ENCODE measurements around the gene RPTN.
A peak's percentile ranks its signal among the peaks of the same experiment; 100 is the strongest.

The RPTN gene

GRCh38 chr1:152159144-152159543 is at the start of gene RPTN:
RPTN (minus strand) TSS chr1:152159228; CDS start chr1:152157889, 1,339 bp downstream.
- TF ChIP-seq ZFX (IDR thresholded peaks at IDR 0.05; ENCODE audit: borderline replicate concordance) (no peak), CTCF (IDR thresholded peaks at IDR 0.05) (no peak)

GRCh38 chr1:152198982-152199381 is 40.0 kb upstream of the RPTN start:
- H3K27ac ChIP-seq, result no peak overlapping the region
- TF ChIP-seq ZFX (IDR thresholded peaks at IDR 0.05; ENCODE audit: borderline replicate concordance) (no peak), CTCF (IDR thresholded peaks at IDR 0.05) (no peak)

More at GRCh38 chr1:152159144-152159543, at the start of gene RPTN:
- H3K27ac ChIP-seq, result no peak within 1 kb of the TSS

DNA sequence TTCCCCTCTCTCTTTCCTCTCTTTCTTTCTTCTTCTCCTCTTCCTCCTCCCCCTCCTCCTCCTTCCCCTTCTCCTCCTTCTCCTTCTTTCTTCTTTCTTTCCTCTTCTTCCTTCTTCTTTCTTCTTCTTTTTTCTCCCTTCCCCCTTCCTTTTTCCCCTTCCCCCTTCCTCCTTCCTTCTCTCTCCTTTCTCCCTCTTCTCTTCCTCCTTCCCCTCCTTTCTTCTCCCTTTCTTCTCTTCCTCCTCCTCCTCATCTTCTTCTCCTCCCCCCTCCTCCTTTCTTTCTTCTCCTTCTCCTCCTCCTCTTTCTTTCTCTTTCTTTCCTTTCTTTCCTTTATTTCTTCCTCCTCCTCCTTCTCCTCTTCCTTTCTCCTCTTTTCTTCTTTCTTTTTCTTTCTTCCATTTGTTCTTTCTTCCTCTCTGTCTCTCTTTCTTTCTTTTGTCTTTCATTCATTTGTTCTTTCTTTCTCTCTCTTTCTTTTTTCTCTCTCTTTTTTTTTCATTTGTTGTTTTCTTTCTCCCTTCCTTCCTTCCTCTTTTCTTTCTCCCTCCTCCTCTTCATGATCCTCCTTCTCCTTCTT is 38.4 kb upstream of the RPTN start:
- H3K27ac ChIP-seq, result no peak overlapping the region
- TF ChIP-seq ZFX (IDR thresholded peaks at IDR 0.05; ENCODE audit: borderline replicate concordance) (no peak), CTCF (IDR thresholded peaks at IDR 0.05) (no peak)

GRCh38 chr1:152191711-152192110 is 32.7 kb upstream of the RPTN start:
- H3K27ac ChIP-seq, result no peak overlapping the region
- no peak for TF ChIP-seq ZFX (IDR thresholded peaks at IDR 0.05; ENCODE audit: borderline replicate concordance)

GRCh38 chr1:152191260-152191659 is 32.2 kb upstream of the RPTN start:
- TF ChIP-seq CTCF (IDR thresholded peaks at IDR 0.05) (no peak), ZFX (IDR thresholded peaks at IDR 0.05; ENCODE audit: borderline replicate concordance) (no peak)
- H3K27ac ChIP-seq, result no peak overlapping the region

DNA sequence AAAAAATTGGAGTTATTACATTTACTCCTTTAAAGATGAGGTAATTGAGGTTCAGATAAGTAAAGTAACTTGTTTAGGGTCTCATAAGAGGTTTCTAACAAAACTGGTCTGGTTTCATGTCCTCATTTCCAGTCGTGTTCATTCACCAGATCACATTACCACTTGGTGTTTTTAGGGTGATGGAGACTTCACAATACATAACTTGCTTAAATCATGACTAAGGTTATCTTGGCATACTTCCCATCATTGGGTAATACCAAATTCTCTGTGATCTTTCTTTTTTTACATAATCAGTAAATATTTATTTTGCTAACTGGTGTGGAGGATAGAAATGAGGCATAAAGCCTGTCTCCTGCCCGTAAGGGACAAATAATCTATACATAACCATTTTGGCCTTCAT is 31.6 kb upstream of the RPTN start:
- H3K27ac ChIP-seq, result no peak overlapping the region
- TF ChIP-seq CTCF (IDR thresholded peaks at IDR 0.05) (no peak), ZFX (IDR thresholded peaks at IDR 0.05; ENCODE audit: borderline replicate concordance) (no peak)

- TF ChIP-seq CTCF (IDR thresholded peaks at IDR 0.05) (peak; percentile 95), ZFX (IDR thresholded peaks at IDR 0.05; ENCODE audit: borderline replicate concordance) (no peak)
- peak overlapping the region; percentile 59 for H3K27ac ChIP-seq
These were observed 30.8 kb upstream of the RPTN start for GRCh38 chr1:152189657-152190442.

Measured in 22Rv1 (cell line).